Measurements from ENCODE around the gene TNKS2. TPM values are rescaled to one million over a fixed set of nuclear protein-coding genes. Genes with fewer than 3 reads are reported as not detected.

The TNKS2 gene
- total RNA-seq, 3 donors from 2014 or later (not counting 1 experiment from before 2014, with no cell fraction given) = 47.0 to 50.9 (median 47.9) TPM

DNA sequence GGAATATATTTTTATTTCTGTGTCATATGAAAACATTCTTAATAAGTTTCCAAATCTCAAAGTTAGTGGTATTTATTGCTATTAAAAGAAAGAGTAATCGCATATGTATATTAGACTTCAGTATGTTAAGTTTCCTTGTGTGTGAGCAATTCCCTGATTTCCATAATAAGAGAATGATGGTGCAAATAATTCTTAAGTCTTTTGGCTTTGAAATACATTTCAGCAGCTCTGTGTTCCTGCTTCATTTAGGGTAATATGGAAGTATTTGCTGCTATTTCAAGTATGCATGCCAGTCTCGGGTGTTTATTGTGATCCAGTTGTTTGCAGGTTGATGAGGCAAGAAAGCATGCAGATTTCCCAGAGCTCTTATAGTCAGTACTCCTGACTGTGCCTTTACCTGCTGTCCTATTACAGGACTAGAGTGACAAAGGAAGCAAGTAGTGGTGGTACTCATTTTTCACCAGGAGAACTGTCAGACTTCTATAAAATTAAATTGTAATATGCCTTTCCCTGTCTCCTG, 67.4 kb downstream of the TNKS2 start:
- Mint-ChIP-seq H3K27ac (no peak overlapping the region), H3K9me3 (no peaks in the 10 kb centered on the region), H3K36me3 (peaks cover 8% of the 10 kb centered on the region), H3K27me3 (ENCODE audit: low read depth in 2 of 2) (no peaks in the 10 kb centered on the region), H3K4me3 (no peak overlapping the region), H3K4me1 (no peaks in the 10 kb centered on the region)
- intact Hi-C loops (cut with micrococcal nuclease) = no loop called here
- H3K9me3 ChIP-seq (ENCODE audit: control insufficient read depth, insufficient read depth, low read length) = no peaks in the 10 kb centered on the region
- no peaks in the 10 kb centered on the region for H3K27me3 ChIP-seq (ENCODE audit: control insufficient read depth, insufficient read depth, low read length)
- DNase-seq = no peak
- no peak for ATAC-seq
- H3K4me1 ChIP-seq (ENCODE audit: control insufficient read depth, insufficient read depth, low read length) = no peaks in the 10 kb centered on the region
- no peak overlapping the region for H3K27ac ChIP-seq (ENCODE audit: low read length)
- 100% methylated on average over 2 of the region's 2 CpGs for WGBS (ENCODE audit: insufficient coverage)
- TF ChIP-seq, protein P1, sequence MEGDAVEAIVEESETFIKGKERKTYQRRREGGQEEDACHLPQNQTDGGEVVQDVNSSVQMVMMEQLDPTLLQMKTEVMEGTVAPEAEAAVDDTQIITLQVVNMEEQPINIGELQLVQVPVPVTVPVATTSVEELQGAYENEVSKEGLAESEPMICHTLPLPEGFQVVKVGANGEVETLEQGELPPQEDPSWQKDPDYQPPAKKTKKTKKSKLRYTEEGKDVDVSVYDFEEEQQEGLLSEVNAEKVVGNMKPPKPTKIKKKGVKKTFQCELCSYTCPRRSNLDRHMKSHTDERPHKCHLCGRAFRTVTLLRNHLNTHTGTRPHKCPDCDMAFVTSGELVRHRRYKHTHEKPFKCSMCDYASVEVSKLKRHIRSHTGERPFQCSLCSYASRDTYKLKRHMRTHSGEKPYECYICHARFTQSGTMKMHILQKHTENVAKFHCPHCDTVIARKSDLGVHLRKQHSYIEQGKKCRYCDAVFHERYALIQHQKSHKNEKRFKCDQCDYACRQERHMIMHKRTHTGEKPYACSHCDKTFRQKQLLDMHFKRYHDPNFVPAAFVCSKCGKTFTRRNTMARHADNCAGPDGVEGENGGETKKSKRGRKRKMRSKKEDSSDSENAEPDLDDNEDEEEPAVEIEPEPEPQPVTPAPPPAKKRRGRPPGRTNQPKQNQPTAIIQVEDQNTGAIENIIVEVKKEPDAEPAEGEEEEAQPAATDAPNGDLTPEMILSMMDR (IDR thresholded peaks at IDR 0.05) = no peak
- no peak overlapping the region for H3K4me3 ChIP-seq (ENCODE audit: low read length)
- H3K36me3 ChIP-seq (ENCODE audit: control insufficient read depth, insufficient read depth, low read length) = peaks cover 40% of the 10 kb centered on the region

DNA sequence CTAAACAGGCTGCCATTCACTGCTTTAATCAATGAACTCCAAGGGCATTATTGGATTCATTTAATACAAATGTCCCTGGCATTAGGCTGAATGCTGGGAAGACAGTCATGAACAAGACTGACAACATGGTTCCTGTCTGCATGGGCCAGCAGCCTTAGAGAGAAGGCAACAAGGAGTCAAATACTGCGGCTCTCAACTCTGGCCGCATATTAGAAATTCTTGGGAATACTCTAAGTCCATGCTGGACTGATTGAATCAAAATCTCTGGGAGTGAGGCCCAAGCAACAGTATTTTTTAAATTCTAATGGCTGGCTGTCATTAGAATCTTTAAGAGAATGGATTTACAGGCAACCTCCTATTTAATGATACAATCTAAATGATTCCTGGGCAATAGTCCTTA, 76.9 kb downstream of the TNKS2 start:
- peaks cover 0 to 2% of the 10 kb centered on the region in 2 donors for H3K27me3 Mint-ChIP-seq (ENCODE audit: low read depth in 2 of 2)
- 97% methylated on average over 2 of the region's 2 CpGs for WGBS (ENCODE audit: insufficient coverage)

DNA sequence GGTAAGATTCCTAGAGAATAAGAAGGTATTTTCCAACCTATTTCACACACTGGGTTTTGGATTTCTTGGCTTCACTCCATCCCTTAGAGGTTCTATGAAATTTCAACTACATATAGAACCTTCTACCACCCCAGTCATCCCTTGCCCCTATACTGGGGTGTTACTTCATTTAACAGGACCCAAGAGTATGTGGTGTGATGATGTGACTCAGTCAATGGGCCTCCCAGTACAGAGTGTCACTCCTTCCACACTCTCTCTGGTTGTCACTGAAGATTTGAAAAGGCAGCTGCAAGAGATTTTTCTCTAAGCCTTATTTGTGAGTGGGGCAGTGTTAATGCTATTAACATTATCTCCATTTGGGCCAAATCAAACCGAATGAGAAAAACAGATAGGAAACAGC, 77.6 kb downstream of the TNKS2 start:
- no CpG with 5 or more reads among the region's 1 CpG for WGBS (ENCODE audit: insufficient coverage)
- H3K4me3 Mint-ChIP-seq = no peak overlapping the region
- no peaks in the 10 kb centered on the region for H3K36me3 Mint-ChIP-seq
- H3K36me3 ChIP-seq (ENCODE audit: control insufficient read depth, insufficient read depth, low read length) = no peaks in the 10 kb centered on the region
- no peaks in the 10 kb centered on the region for H3K4me1 Mint-ChIP-seq
- H3K9me3 Mint-ChIP-seq = no peaks in the 10 kb centered on the region
- no peaks in the 10 kb centered on the region for H3K9me3 ChIP-seq (ENCODE audit: control insufficient read depth, insufficient read depth, low read length)
- TF ChIP-seq, protein P1 (IDR thresholded peaks at IDR 0.05) = no peak
- DNase-seq = no peak
- H3K27ac Mint-ChIP-seq = no peak overlapping the region
- ATAC-seq = no peak
- no peaks in the 10 kb centered on the region for H3K27me3 ChIP-seq (ENCODE audit: control insufficient read depth, insufficient read depth, low read length)
- no peaks in the 10 kb centered on the region for H3K4me1 ChIP-seq (ENCODE audit: control insufficient read depth, insufficient read depth, low read length)
- H3K4me3 ChIP-seq (ENCODE audit: low read length) = no peak overlapping the region
- H3K27ac ChIP-seq (ENCODE audit: low read length) = no peak overlapping the region
- intact Hi-C loops (cut with micrococcal nuclease) = no loop called here
- H3K27me3 Mint-ChIP-seq (ENCODE audit: low read depth in 2 of 2) = peaks cover 0 to 2% of the 10 kb centered on the region in 2 donors

More for the DNA sequence above, 76.9 kb downstream of the TNKS2 start:
- H3K4me1 ChIP-seq (ENCODE audit: control insufficient read depth, insufficient read depth, low read length) = no peaks in the 10 kb centered on the region
- DNase-seq (no peak), ATAC-seq (no peak)
- no peaks in the 10 kb centered on the region for H3K36me3 Mint-ChIP-seq
- TF ChIP-seq, protein P1 (IDR thresholded peaks at IDR 0.05) = no peak
- H3K9me3 Mint-ChIP-seq = no peaks in the 10 kb centered on the region
- H3K27ac Mint-ChIP-seq = no peak overlapping the region
- intact Hi-C loops (cut with micrococcal nuclease) = no loop called here
- H3K4me3 ChIP-seq (ENCODE audit: low read length) = no peak overlapping the region
- H3K4me1 Mint-ChIP-seq = no peaks in the 10 kb centered on the region
- no peaks in the 10 kb centered on the region for H3K36me3 ChIP-seq (ENCODE audit: control insufficient read depth, insufficient read depth, low read length)
- H3K27me3 ChIP-seq (ENCODE audit: control insufficient read depth, insufficient read depth, low read length) = no peaks in the 10 kb centered on the region
- H3K9me3 ChIP-seq (ENCODE audit: control insufficient read depth, insufficient read depth, low read length) = no peaks in the 10 kb centered on the region
- H3K4me3 Mint-ChIP-seq = no peak overlapping the region
- H3K27ac ChIP-seq (ENCODE audit: low read length) = no peak overlapping the region

DNA sequence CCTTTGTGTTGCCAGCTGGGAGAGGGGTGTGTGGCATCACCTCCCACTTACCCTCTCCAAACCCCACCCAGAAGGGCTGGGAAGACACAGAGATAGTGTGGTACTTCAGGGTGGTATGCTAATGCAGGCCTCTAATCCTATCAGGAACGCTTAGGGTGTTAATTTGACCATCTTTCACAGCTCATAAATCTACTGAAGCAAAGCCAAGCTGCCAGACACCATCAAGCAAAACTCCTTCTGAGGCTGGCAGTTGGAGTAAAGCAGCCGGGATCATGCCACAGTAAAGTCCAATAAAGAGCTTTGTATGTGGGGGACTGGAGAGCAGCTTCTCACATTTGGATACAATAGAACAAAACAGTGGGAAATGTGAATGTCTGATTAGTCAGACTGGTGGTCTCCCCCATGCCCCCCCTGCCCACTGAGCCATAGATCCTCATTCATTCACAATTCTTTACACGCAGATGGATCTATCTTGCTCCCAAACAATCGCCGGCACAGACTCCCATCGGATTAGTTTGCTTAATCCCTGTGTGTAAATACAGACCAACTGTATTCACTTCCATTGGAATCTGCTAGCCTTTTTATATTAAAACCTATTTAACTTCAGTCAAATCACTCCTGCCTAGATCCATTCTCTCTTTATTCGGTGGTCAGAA, 81.4 kb downstream of the TNKS2 start:
- intact Hi-C loops (cut with micrococcal nuclease) = no loop called here
- ATAC-seq (no peak), DNase-seq (no peak)
- Mint-ChIP-seq H3K27ac (no peak overlapping the region), H3K4me3 (no peak overlapping the region), H3K27me3 (ENCODE audit: low read depth in 2 of 2) (peaks cover 0 to 2% of the 10 kb centered on the region in 2 donors), H3K4me1 (no peaks in the 10 kb centered on the region), H3K9me3 (no peaks in the 10 kb centered on the region), H3K36me3 (no peaks in the 10 kb centered on the region)
- no peaks in the 10 kb centered on the region for H3K36me3 ChIP-seq (ENCODE audit: control insufficient read depth, insufficient read depth, low read length)
- no peaks in the 10 kb centered on the region for H3K4me1 ChIP-seq (ENCODE audit: control insufficient read depth, insufficient read depth, low read length)
- no peak overlapping the region for H3K27ac ChIP-seq (ENCODE audit: low read length)
- TF ChIP-seq, protein P1 (IDR thresholded peaks at IDR 0.05) = no peak
- no peak overlapping the region for H3K4me3 ChIP-seq (ENCODE audit: low read length)
- H3K9me3 ChIP-seq (ENCODE audit: control insufficient read depth, insufficient read depth, low read length) = peaks cover 3% of the 10 kb centered on the region
- H3K27me3 ChIP-seq (ENCODE audit: control insufficient read depth, insufficient read depth, low read length) = no peaks in the 10 kb centered on the region
- WGBS (ENCODE audit: insufficient coverage) = 78% methylated on average over 7 of the region's 7 CpGs
